Activated CD4-positive, alpha-beta T cell treated with anti-CD3 and anti-CD28 coated beads, Interleukin-2, amount 50 U/mL, for 16 hours (primary cell): ENCODE results near the gene STC2.

Experiments used
- DNase-seq: peaks from one replicate; pipeline ENCODE4 v3.0.0-alpha.2; 2020

STC2 gene

DNA sequence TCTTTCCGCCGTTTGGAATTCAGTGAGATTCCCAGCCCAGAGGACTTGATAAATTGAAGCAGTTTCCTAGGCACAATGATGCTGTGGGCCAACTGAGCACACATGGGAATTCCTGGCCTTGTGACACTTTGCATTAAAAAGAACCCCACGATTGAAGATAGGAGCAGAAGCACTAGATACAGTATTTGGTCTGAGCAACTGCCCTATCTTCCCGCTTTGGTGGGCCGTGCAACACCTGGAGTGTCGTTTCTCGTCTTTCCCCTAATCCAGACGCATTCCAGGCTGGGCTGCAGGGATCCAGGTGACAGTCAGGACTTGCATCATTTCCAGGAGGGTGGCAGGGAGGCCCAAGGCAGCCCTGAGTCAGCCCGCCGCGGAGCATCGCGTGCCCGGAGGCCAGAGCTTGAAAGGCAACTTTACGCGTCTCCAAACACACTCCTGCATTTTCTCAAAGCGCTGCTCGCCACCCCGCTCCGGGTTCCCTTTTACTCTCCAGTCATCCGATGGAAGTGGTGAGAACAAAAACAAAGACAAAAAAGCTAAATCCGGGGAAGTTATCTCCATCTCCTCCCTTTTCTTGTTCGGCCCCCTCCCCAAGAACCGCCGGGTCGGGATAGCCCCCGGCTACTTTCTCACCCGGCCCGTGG, 753 bp upstream of the STC2 start:
- peak; percentile 33 for DNase-seq

DNA sequence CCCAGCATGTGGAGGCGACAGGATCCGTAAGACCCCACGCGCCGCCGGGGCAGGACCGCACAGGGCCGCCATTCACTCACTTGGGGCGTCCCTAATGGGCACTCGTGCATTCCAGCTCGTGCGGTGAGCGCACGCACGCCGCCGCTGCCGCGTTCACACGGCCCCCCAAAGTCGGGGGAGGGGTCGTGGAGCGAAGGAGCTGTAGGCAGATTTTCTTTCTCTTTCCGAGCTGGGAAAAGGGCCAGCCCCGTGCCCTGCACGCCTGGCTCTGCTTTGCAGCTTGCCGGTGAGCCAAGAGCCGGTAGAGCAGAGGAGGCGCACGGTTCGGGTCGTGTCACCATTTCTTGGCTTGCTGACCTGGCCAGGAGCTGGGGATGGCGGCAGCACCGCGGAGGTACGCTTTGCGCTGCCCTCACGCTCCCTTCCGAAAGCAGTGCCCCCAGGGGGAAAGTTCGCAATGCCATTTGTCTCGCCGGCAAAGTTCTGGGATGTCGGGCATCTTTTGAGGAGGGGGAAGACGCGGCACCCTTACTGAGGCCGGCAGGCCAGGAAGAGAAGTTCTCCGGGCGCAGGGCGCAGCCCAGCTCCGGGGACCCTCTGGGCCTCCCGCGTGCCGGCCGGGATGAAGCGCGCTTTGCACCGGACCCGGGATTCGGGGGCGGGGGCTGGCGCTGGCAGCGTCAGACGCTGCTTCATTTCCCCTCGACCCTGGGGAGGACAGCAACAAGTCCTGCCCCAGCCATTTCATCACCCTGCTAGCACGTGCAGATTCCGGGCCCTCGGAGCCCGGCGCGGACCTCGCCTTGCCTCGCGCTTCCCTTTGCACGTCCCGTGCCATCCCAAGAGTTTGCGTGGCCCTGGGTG, 898 bp downstream of the STC2 start:
- peak; percentile 16 for DNase-seq

GRCh38 chr5:173326501-173326960, 1.7 kb downstream of the STC2 start:
- peak; percentile 28 for DNase-seq

GRCh38 chr5:173325091-173325698, 3.0 kb downstream of the STC2 start:
- no peak for DNase-seq

DNA sequence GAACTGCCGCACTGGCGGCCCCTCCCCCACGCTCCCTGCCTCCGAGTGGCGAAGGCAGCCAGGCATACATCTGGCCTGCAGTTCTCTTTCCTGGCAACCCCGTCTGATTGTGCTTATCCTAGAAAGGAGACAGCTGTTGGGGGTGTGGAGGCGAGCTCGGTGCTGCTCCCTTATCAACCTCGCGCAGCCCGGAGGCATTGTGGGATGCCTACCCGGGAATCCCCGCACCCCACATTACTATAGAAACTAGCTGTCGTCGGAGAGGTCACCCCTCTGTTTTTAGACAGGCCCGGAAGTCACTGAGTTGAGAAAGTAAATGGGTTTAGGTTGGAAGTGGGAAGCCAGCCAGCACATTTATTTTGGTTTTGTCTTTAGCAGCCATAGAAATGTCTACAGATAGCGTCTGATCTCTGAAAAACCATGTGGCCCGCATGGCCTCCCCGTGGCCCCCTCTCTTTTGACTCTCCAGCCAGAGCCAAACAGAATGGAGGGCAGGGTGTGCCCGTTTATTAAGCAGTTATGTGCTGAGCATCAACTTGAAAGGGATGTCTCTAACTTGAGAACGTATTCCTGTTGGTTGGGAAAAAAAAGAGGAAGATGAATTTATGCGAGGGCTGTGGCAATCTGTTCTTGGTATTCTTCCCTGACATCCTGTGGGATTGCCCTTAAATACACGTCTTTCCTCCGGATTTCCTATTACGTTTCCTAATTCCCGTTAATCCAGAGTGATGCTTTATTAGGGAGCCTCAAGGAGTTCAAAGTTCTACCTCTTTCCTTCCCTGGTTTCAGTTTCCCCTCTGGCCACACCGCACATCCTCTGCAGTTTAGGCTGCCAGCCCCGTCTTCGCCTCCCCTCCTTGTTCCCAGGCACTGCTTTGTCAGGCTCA, 3.9 kb downstream of the STC2 start:
- DNase-seq, result no peak

DNA sequence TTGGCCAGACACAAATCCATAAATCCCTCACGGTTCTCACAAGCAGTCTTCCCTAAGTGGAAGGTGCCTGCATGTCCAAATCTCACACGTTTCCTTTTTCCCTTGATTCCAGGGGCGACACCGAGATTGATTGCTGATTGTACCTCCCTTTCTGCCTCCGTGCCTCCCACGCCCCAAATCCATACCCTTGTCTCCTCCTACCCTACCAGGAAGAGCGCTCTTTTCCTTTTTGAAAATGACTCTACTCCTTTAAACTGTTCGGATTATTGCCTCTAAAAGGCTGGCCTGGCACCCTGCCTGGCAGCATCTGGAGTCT, 4.5 kb downstream of the STC2 start:
- no peak for DNase-seq

DNA sequence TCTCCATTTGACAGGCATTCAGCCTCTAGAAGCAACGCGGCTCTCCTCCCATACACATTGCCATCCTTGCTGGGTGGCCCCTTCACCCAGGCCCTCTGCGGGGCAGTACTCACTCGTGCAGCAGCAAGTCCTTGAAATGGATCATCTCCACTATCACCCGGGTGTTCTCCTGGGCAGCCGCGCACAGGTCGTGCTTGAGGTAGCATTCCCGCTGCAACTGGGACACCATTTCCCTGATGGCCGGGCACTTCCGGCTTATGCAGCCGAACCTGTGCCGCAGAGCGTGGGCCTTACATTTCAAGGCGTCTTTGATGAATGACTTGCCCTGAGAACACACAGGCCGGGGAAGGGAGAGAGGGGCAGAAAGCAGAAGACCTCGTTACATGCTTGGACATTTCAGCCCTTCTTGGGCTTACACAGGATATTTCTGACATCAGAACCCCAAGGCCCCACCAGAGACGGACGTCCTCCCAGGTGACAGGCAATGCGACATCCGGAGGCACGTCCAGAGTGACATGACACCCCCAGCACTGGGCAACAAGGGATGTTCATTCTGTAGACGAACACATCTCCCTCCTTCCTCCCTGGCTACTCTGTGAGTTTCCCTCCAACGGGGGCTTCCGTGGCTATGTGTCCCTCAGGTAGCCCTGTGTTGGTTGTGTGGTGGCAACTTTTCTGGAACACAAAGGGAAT, 5.0 kb downstream of the STC2 start:
- DNase-seq, result no peak

- DNase-seq, result no peak
Observed at GRCh38 chr5:173321886-173322285, 6.3 kb downstream of the STC2 start.

- no peak for DNase-seq
Observed at GRCh38 chr5:173320259-173320658, 8.0 kb downstream of the STC2 start.

DNA sequence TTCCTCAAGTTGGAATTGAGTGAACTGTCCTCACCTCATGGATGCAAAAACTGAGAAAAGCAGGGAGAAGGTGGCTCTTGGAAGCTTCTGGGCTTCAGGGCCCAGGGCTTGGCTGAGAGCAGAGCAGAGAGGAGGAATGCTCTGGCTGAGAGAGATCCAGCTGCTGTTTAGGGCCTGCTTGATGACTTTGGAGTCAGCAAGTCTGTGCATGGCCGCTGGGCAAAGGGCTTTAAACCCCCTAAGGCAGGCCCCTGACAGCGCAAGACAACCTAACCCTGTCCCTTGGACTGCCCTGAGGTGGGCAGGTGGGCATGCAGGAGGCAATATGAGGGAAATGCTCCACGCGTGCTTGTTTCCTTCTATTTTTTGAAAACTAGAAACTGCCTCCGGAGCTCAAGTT, 8.6 kb downstream of the STC2 start:
- no peak for DNase-seq

DNA sequence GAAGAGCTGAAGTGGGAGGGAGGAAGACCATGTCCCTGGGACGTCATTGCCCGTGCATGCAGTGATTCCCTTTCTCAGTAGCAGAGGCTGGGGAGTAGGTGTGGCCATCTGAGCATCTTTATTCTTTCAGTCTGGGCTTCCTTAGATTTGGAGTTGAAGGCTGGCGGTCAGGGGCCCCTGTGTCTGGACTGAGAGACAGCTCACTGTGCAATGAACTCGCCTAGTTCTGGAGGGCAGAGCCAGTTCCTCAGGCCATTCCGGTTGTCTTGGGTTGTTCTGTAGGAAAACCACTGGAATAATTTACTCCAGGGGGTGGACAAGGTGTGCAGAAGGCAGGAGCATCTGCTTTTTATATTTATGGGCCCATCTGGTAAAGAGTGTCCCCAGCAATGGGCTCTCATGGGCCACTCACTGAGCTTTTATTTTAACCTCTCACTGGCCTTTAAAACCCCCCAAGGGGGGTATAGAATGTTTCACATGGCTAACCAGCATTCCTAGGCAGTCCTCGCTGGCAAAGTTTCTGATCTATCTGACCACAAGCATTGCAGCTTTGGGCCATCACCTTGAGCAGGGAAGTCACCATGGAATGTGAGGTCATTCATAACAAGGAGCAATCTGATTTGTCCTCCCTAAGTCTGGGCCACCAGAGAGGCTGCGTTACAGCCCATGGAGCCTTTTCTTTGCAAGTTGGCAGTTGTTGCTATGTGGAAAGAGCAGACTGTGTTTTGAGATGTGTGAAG, 9.2 kb downstream of the STC2 start:
- DNase-seq, result no peak

DNA sequence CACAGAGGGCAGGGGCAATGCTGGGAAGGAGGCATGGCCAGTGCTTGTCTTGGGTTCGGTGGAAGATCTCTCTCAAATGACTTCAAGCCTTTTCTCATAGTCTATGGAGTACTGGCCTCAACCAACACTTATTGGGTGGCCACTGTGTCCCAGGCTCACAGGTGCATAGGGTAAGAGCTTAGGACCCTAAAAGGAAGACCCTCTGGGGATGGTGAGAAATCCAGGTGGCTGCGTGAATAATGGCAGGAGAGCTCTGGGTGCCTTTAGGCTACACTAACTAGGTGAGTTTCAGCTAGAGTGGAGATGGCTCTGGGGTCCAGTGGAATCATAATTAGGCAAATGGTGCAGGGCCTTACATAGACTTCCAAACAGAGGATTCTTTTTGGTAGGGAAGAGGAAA, 9.9 kb downstream of the STC2 start:
- DNase-seq, result no peak

DNA sequence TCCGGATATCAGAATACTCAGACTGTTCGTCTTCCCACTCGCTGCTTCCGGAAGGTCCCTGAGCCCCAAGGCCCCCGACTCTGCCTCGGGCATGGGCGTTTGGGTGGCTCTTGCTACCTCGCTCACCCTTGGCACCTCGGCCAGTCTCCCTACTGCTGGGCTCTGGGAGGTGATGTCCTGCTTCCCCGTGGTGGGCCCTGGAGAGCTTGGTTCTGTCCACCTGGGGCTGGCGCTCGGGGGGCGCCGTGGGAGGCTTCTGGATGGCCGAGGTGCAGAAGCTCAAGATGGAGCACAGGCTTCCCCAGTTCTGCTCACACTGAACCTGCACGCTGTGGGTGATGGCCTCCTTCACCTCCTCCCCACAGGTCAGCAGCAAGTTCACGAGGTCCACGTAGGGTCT, 10.4 kb downstream of the STC2 start:
- no peak for DNase-seq

DNA sequence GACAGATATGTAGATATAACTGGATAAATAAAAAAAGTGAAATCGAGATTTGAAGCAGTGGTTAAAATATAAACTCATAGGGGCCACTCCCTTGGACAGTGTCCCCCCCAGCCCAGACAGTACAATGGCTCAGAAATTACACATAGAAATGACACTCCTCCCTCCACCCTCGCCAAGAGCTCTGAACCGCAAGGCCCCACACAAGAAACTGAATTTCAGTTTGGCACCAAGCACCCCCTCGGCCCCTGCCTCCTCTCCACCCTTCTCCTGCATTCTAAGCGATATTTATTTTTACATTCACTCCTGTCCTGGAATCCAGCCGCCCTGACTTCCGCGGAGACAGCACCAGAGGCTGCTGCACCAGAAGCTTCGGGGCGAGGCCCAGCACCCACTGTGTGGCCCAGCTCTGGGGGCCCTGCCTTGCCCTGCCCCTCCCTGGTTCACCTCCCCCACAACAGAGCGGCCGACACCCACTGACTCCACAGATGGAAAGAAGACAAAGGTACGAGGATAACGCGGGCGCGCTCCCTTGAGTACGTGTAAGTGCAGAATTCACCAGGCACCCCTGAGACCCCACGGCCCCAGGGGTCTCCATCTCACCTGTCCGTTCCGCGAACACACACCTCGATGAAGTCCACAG, 11.0 kb downstream of the STC2 start:
- DNase-seq, result no peak

GRCh38 chr5:173316339-173317020, 11.7 kb downstream of the STC2 start:
- no peak for DNase-seq

DNA sequence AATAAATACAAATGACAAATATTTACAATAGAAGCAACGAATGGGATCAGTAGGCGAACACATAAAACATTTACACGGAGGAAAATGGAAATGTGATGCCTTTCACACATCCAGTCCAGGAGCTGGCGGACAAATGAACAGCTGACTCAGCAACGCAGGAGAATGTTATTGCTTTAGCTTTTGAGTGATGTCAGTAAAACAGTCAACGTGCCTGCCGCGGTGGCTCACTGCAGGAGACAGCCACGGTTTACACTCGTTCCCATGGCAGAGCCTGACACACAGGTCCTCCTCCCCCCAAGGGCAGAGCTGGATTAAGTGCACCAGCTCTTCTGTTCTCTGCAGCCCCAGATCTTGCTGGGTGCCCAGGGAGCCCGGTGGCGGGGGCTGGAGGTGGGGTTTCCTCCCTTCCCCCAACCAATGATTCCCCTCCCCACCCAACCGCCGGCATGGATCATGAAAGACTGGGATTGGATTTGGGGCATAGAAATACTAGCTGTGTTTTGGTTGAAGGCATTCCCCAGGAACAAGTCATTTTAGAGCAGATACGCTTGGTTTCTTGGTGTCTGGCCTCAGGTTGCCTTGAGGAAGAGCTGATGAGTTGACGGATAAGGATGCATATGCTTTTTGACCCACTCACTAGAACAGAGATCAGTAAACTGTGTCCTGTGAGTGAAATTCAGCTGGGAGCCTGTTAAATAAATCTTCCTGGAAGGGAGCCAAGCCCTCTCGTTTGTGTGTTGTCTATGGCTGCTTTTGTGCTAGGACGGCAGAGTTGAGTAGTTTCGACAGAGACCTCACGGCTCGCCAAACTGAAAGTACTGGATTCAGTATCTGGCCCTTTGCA, 12.5 kb downstream of the STC2 start:
- no peak for DNase-seq

DNA sequence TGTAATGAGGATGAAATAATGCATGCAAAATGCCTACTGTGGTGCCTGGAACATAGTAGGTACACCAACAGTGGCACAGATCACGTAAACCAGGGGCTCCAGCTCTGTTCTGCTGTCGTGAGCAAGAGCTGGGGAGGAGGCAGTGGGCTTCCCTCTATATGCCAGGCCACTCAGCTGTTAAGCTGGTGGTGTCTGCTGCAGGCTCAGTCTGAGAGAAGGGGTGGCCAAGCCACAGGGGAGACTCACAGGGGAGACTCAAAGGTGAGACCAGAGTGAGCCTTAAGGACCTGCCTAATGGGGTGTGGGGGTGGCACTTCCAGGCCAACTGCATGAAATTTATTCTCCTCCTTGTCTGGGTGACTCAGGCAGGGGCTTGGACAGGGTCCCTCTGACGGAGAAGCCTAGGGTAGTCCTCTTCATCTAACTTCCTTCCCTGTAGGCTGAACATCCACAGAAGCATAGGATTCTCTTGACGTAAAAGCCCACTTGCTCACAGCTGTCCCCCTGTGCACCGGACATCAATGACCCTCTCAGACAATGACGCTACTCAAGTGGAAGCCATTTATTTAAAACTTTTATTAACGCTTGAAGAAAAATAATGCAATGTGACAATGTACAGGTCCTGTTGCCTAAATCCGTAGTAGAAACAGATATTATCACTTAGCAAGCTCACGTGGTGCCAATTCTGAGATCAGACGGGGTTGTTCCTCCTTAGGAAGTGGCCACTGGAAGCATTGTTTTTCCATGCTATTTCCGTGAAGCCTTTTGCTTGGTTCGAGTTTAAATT, 13.9 kb downstream of the STC2 start:
- DNase-seq, result no peak

DNA sequence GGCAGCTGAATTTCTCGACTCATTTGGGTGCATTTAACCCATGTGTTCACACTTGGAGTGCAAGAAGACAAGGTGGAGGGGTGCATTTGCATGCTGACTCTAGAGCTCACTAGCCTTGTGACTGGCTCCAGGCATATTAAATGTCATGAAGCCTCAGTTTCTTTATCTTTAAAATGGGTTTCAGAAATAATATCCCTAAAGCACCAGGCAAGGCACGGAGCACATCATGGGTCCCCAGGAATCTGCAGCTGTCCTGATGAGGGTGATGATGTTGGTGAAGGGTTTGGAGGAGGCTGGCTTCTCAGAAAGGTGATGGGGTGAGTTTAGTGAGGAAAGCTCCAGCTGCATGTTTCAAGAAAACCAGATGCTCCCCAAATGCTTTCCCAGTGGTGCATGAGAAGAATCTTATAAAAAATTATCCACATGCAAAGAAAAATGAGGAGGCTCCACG, 14.8 kb downstream of the STC2 start:
- no peak for DNase-seq

GRCh38 chr5:173312821-173313220, 15.4 kb downstream of the STC2 start:
- no peak for DNase-seq
